Breast epithelium (tissue), 4 donors: Measurements from ENCODE around the gene CYP3A7. TPM values are rescaled to one million over a fixed set of nuclear protein-coding genes. Genes with fewer than 3 reads are reported as not detected.
"Not testable (repeated sequence)": the region's sequence is repeated elsewhere in the genome, so short reads cannot be mapped to it uniquely, and the experiment has no call there.

Experiments used
- DNase-seq, 2 donors: peaks; one replicate each; pipeline ENCODE4 v3.0.0-alpha.2; 2019; ENCODE audit warnings: low spot score in 2 of 2
- H3K27ac ChIP-seq, 2 donors: fragments of 200-600 bp; sonication (generic) in 1 of 2; one replicate each; pipeline ENCODE4 v1.5.1; 2016 to 2019; ENCODE audit warnings: mild to moderate bottlenecking in 1 of 2
- H3K27me3 ChIP-seq, 2 donors: fragments of 200-600 bp; sonication (generic) in 1 of 2; one replicate each; pipeline versions ENCODE4 v1.5.1 to v1.6.0; 2017 to 2019; ENCODE audit warnings: control low read depth in 1 of 2, mild to moderate bottlenecking in 1 of 2
- H3K36me3 ChIP-seq: fragments of 200-600 bp; one replicate; pipeline ENCODE4 v1.5.1; 2019
- H3K4me1 ChIP-seq, 2 donors: fragments of 200-600 bp; sonication (generic); one replicate each; pipeline ENCODE4 v1.5.1; 2016 to 2019; ENCODE audit warnings: control low read depth in 1 of 2
- H3K4me3 ChIP-seq, 3 donors: fragments of 200-600 bp; sonication (generic); 1 replicate in 2 of 3; 2 replicates in 1 of 3; pipeline ENCODE4 v1.5.1; 2016 to 2019; ENCODE audit warnings: mild to moderate bottlenecking in 3 of 3, moderate library complexity in 2 of 3
- H3K9me3 ChIP-seq, 2 donors: fragments of 200-600 bp; sonication (generic) in 1 of 2; one replicate each; pipeline ENCODE4 v1.5.1; 2016 to 2019; ENCODE audit warnings: control low read depth in 1 of 2
- CTCF ChIP-seq, 3 donors: fragments of 450-650 bp; IDR thresholded peaks; one replicate each; pipeline ENCODE4 v1.5.1; 2016 to 2017; ENCODE audit warnings: antibody characterized with exemption in 3 of 3, mild to moderate bottlenecking in 3 of 3, moderate library complexity in 3 of 3
- POLR2A ChIP-seq: fragments of 450-650 bp; IDR thresholded peaks from one replicate; pipeline ENCODE4 v1.6.1; 2016; ENCODE audit warnings: antibody characterized with exemption, mild to moderate bottlenecking, moderate library complexity
- POLR2AphosphoS5 ChIP-seq, 3 donors: sonication (generic); formaldehyde crosslinking; IDR thresholded peaks; one replicate each; pipeline ENCODE4 v1.6.1; 2017; ENCODE audit warnings: antibody characterized with exemption in 3 of 3
- intact Hi-C: fragments of 100-400 bp; cut with DNase I; formaldehyde crosslinking; loops from one replicate; pipeline ENCODE4 v1.15.1; 2023; ENCODE audit warnings: low total_unique reads
- total RNA-seq, 3 donors: library from RNA; depleted of rRNA; stranded (reverse); fragments of >200 nt; gene quantifications; one replicate each; pipeline ENCODE4 v1.1.0, GENCODE V29; 2016

Gene CYP3A7
- total RNA-seq, 3 donors from 2014 or later: 1.5 to 2.3 TPM; not detected in 1

GRCh38 chr7:99666013-99666395 is 69.0 kb downstream of the CYP3A7 start:
- no peaks in the 10 kb centered on the region for H3K27me3 ChIP-seq
- H3K4me3 ChIP-seq: no peak overlapping the region
- no peaks in the 10 kb centered on the region for H3K36me3 ChIP-seq
- TF ChIP-seq POLR2AphosphoS5 (IDR thresholded peaks at IDR 0.05) (no peak), POLR2A (no peak), CTCF (IDR thresholded peaks at IDR 0.05) (no peak)
- no peak for DNase-seq
- intact Hi-C loops: no loop called here
- no peaks in the 10 kb centered on the region for H3K9me3 ChIP-seq
- no peak overlapping the region for H3K27ac ChIP-seq
- H3K4me1 ChIP-seq: no peaks in the 10 kb centered on the region

DNA sequence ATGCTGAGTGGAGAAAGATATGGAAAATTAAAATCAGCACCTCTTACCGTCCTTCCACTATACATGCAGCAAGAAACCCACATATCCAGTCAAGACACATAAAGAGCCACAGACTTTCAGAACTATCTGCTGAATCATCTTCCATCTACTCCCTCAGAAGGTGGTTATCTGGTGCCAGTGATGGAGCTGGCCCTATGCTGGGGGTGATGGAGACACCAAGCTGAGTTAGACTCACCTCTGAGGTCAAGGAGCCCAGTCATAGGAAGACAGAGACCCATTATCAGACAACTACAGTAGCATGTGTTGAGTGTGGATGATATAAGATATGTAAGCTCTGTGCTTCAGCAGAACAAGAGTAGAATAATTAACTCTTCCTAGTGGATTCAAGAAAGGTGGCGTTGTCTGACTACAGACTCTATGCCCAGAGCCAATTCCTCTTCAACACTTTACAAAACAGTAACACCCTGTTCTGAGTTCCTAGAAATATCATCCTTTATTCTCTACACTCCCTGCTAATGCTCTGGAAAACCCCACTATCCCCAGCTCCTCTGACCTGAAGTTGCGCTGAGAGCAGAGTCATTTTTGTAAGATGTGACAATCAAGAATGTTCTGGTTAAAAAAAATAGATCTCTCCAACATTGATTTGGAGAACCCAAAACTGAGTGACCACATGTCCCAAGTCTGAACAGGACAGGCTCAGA is 69.5 kb downstream of the CYP3A7 start:
- H3K36me3 ChIP-seq: no peaks in the 10 kb centered on the region
- H3K9me3 ChIP-seq: no peaks in the 10 kb centered on the region
- DNase-seq: no peak
- H3K4me3 ChIP-seq: no peak overlapping the region
- TF ChIP-seq POLR2AphosphoS5 (IDR thresholded peaks at IDR 0.05): no peak
- no peak overlapping the region for H3K27ac ChIP-seq
- H3K4me1 ChIP-seq: no peaks in the 10 kb centered on the region
- intact Hi-C loops: no loop called here
- H3K27me3 ChIP-seq: no peaks in the 10 kb centered on the region

GRCh38 chr7:99657879-99658278 is 77.1 kb downstream of the CYP3A7 start:
- intact Hi-C loops, H3K27me3 ChIP-seq, H3K4me3 ChIP-seq, H3K9me3 ChIP-seq, DNase-seq, H3K36me3 ChIP-seq, H3K4me1 ChIP-seq, H3K27ac ChIP-seq: not testable (repeated sequence)

Other genes with a start within 250 kb of the CYP3A7 start
- gene ZNF394, start 234.9 kb downstream of the CYP3A7 start, total RNA-seq: 10 to 100 TPM; 42.2 to 58.7 (median 58.3) TPM
- gene ZKSCAN5, start 230.5 kb downstream of the CYP3A7 start, total RNA-seq: 10 to 100 TPM in 1 of 3 donors, 1 to 10 TPM in 2; 7.5 to 11.0 (median 8.0) TPM
- 10 to 100 TPM in 1 of 3 donors, 1 to 10 TPM in 2; 2.6 to 10.2 (median 5.6) TPM for gene FAM200A, start 183.1 kb downstream of the CYP3A7 start, total RNA-seq
- gene ZNF655, start 176.6 kb downstream of the CYP3A7 start, total RNA-seq: 100 to 1,000 TPM; 100 to 129 (median 110) TPM
- 1 to 10 TPM; 1.0 to 4.5 (median 2.0) TPM for gene TMEM225B, start 136.9 kb downstream of the CYP3A7 start, total RNA-seq
- gene ZSCAN25, start 118.2 kb downstream of the CYP3A7 start, total RNA-seq: 10 to 100 TPM; 15.2 to 23.6 (median 18.4) TPM
- gene CYP3A5, start 55.2 kb downstream of the CYP3A7 start, total RNA-seq: 10 to 100 TPM in 2 of 3 donors, 1 to 10 TPM in 1; 8.5 to 25.9 (median 15.4) TPM
- under 1 TPM; 0.33 to 0.64 (median 0.59) TPM for gene CYP3A4, start 49.0 kb upstream of the CYP3A7 start, total RNA-seq
- gene CYP3A43, start 92.8 kb upstream of the CYP3A7 start, total RNA-seq: not detected
- gene OR2AE1, start 141.8 kb upstream of the CYP3A7 start, total RNA-seq: under 1 TPM; 0.32 to 0.98 (median 0.88) TPM
- gene TRIM4, start 184.3 kb upstream of the CYP3A7 start, total RNA-seq: 10 to 100 TPM; 46.1 to 65.9 (median 57.7) TPM
- gene GJC3, start 194.4 kb upstream of the CYP3A7 start, total RNA-seq: 10 to 100 TPM in 1 of 3 donors, 1 to 10 TPM in 1, under 1 TPM in 1; 0.80 to 25.6 (median 6.6) TPM
- 1,000 to 10,000 TPM in 2 of 3 donors, 10 to 100 TPM in 1; 40.0 to 4,981 (median 3,161) TPM for gene AZGP1, start 240.8 kb upstream of the CYP3A7 start, total RNA-seq